ENCODE results near the gene S1PR4.
"Not testable (repeated sequence)": the region's sequence is repeated elsewhere in the genome, so short reads cannot be mapped to it uniquely, and the experiment has no call there.

Gene S1PR4

DNA sequence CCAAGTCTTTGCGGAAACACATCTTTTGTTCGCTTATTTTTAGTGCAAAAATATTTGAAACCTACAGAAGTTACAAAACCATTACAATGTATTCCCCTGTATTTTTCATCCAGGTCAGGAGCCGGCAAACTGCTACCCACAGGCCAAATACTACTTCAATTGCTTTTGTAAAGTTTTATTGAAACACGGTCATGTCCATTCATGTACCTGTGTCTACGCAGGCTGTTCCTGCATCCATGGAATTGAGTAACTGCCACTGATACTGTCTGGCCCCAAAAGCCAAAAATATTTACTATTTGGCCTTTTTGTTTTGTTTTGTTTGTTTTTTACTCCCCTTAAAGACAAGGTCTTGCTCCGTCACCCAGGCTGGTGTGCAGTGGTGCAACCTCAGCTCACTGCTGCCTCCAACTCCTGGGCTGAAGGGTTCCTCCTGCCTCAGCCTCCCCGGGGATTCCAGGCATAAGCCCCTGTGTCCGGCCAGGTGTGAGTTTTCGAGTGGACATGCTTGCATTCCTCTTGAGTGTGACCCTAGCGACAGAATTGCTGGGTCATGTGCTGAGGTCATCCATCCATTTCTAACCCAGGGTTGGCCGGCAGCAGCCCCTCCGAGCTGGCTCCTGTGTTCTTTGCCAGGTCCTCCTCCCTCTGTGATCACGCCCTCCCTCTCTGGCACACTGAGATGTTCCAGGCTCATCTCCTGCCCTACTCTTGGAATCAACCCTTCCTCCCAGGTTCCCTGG, 10.9 kb upstream of the S1PR4 start:
- Histone ChIP-seq H3K9ac (no peak overlapping the region), H3K27ac (no peak overlapping the region), H3K36me3 (ENCODE audit: control insufficient read depth, insufficient read depth, low read length) (no peaks in the 10 kb centered on the region), H3K4me3 (ENCODE audit: low read depth, low read length) (no peak overlapping the region), H2AFZ (no peak overlapping the region), H3K4me2 (ENCODE audit: low read length) (no peak overlapping the region), H3K4me1 (no peaks in the 10 kb centered on the region), H3K79me2 (no peaks in the 10 kb centered on the region), H3K27me3 (ENCODE audit: control insufficient read depth, insufficient read depth, low read length) (no peaks in the 10 kb centered on the region), H3K9me3 (ENCODE audit: control insufficient read depth, low read length) (no peaks in the 10 kb centered on the region)
- TF ChIP-seq, protein P1, sequence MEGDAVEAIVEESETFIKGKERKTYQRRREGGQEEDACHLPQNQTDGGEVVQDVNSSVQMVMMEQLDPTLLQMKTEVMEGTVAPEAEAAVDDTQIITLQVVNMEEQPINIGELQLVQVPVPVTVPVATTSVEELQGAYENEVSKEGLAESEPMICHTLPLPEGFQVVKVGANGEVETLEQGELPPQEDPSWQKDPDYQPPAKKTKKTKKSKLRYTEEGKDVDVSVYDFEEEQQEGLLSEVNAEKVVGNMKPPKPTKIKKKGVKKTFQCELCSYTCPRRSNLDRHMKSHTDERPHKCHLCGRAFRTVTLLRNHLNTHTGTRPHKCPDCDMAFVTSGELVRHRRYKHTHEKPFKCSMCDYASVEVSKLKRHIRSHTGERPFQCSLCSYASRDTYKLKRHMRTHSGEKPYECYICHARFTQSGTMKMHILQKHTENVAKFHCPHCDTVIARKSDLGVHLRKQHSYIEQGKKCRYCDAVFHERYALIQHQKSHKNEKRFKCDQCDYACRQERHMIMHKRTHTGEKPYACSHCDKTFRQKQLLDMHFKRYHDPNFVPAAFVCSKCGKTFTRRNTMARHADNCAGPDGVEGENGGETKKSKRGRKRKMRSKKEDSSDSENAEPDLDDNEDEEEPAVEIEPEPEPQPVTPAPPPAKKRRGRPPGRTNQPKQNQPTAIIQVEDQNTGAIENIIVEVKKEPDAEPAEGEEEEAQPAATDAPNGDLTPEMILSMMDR (IDR thresholded peaks at IDR 0.05), result no peak

DNA sequence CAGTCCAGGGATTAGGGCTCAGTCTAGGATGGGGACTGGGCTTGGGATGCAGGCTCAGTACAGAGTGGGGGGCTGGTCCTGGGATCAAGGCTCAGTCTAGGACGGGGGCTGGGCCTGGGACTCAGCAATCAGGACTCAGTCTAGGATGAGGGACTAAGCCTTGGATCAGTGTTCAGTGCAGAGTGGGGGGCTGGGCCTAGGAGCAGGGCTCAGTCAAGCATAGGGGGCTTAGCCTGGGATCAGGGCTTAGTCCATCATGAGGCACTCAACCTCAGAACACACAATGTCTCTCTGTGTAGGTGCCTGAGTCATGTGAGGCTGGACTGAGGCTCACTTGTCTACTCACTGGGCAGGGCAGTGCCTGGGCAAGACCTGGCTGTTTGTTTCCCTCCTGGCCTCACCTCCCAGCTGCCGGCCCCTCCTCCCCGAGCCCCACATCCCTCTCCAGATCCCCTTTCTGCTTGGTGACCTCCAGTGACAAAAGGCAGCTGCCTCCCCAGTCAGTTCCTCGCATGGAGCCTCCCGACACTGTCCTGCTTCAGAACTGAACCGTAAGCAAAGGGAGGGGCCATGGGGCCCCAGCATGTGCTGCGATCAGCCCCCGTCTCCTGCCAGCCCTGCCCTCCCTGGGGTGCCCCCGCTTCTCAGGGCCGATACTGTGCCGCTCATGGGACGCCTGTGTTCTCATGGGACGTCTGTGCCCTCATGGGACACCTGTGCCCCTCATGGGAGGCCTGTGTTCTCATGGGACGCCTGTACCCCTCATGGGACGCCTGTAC, 6.5 kb upstream of the S1PR4 start:
- H3K4me2 ChIP-seq (ENCODE audit: low read length), result no peak overlapping the region
- no peaks in the 10 kb centered on the region for H3K9me3 ChIP-seq (ENCODE audit: control insufficient read depth, low read length)
- no peak overlapping the region for H3K4me3 ChIP-seq (ENCODE audit: low read depth, low read length)
- no peak overlapping the region for H3K27ac ChIP-seq
- H3K27me3 ChIP-seq (ENCODE audit: control insufficient read depth, insufficient read depth, low read length), result no peaks in the 10 kb centered on the region
- TF ChIP-seq, protein P1 (IDR thresholded peaks at IDR 0.05), result no peak
- H3K9ac ChIP-seq, result no peak overlapping the region
- no peaks in the 10 kb centered on the region for H3K36me3 ChIP-seq (ENCODE audit: control insufficient read depth, insufficient read depth, low read length)
- peaks cover 7% of the 10 kb centered on the region for H3K4me1 ChIP-seq
- no peak overlapping the region for H2AFZ ChIP-seq
- H3K79me2 ChIP-seq, result no peaks in the 10 kb centered on the region

DNA sequence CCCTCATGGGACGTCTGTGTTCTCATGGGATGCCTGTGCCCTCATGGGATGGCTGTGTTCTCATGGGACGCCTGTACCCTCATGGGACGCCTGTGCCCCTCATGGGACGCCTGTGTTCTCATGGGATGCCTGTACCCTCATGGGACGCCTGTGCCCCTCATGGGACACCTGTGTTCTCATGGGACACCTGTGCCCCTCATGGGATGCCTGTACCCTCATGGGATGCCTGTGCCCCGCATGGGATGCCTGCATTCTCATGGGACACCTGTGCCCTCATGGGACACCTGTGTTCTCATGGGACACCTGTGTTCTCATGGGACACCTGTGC, 5.9 kb upstream of the S1PR4 start:
- not testable (repeated sequence) for H3K4me2 ChIP-seq (ENCODE audit: low read length); H3K9me3 ChIP-seq (ENCODE audit: control insufficient read depth, low read length); H3K9ac ChIP-seq; H2AFZ ChIP-seq; H3K27me3 ChIP-seq (ENCODE audit: control insufficient read depth, insufficient read depth, low read length); H3K27ac ChIP-seq; H3K36me3 ChIP-seq (ENCODE audit: control insufficient read depth, insufficient read depth, low read length); H3K4me1 ChIP-seq; H3K4me3 ChIP-seq (ENCODE audit: low read depth, low read length); H3K79me2 ChIP-seq

DNA sequence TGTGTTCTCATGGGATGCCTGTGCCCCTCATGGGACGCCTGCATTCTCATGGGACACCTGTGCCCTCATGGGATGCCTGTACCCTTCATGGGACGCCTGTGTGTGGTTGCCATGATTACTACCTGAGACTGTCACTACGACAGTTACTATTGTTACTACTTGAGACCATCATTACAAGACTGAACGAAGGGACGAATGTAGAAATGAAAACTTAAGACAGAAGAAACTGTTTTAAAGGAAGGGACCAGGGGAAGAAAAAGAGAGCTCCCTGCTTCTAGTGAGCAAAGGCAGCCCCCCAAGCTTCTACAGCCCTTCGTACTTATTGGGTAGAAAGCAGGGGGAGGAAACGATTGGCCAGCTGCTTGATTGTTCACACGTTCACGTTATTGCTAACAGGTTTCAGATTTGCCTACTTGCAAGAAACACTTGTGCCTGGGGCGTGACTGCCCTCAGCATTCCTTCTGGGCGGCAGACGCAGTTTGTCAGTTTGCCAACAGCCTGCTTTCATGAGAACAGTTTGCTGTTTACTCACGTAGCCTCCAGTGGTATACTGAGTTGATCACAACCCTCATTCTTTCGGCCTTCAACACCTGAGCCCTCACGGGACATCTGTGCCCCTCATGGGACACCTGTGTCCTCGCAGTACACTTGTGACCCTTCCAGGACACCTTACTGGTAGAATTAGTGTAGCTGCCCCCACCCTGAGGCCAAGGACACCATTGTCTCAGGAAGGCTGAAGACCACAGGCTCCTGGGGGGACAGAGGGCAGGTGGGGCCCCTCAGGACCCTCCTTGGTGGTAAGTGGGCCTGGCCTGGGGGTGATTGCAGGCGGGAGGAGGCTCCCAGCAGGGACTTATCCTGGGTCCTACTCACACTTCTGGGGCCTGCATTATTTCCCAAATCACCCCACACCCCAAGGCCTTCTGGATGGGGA, 2.5 kb upstream of the S1PR4 start:
- H3K9ac ChIP-seq, result no peak overlapping the region

More for the DNA sequence above, 2.5 kb upstream of the S1PR4 start:
- peak overlapping the region; percentile 8 for H3K4me3 ChIP-seq (ENCODE audit: low read depth, low read length)
- H3K4me2 ChIP-seq (ENCODE audit: low read length), result peak overlapping the region; percentile 53
- peak overlapping the region; percentile 35 for H2AFZ ChIP-seq
- H3K79me2 ChIP-seq, result no peaks in the 10 kb centered on the region
- peaks cover 7% of the 10 kb centered on the region for H3K4me1 ChIP-seq
- no peaks in the 10 kb centered on the region for H3K27me3 ChIP-seq (ENCODE audit: control insufficient read depth, insufficient read depth, low read length)
- TF ChIP-seq, protein P1 (IDR thresholded peaks at IDR 0.05), result no peak
- H3K36me3 ChIP-seq (ENCODE audit: control insufficient read depth, insufficient read depth, low read length), result no peaks in the 10 kb centered on the region
- H3K9me3 ChIP-seq (ENCODE audit: control insufficient read depth, low read length), result no peaks in the 10 kb centered on the region
- H3K27ac ChIP-seq, result no peak overlapping the region

Data from parathyroid adenoma (tissue), 2 donors.